Activated CD4-positive, alpha-beta T cell treated with anti-CD3 and anti-CD28 coated beads, Interleukin-2, amount 50 U/mL, for 48 hours (primary cell): ENCODE data around the gene SLC66A2.

Source experiments
- DNase-seq, 2 experiments: peaks; one replicate each; pipeline ENCODE4 v3.0.0-alpha.2; 2020

The SLC66A2 gene

DNA sequence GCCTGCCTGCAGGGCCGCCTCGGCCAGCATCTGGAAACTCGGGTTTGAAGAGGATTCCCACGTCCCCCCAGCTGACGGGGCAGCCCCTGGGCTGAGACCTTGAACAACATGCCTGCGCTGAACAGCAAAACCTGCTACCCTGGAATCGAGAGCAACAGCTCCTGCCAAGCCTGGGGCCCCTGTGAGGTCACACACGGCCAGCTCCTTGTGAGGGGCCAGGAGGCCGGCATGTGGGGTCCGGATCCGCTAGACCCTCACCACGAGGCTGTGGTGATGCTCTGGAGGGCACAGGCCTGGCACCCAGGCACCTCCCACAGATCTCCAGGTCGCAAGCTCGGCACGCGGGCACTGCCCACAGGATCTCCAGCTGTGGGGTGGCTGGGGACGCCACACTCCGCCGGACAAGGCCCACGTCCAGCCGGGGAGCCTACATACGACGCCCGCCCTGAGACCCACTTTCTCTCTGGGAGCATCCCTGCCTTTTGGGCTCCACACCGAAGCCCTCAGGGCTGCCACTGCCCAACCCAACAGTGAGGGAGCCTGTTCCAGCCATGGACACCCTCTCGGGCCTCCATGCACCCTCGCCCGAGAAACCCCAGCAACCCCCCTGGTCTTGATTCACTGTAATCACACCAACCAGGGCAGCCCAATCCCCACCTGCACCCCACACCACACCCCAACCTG lies 34.1 kb downstream of the SLC66A2 start:
- peak in 1 of 2 experiments; percentile 1 for DNase-seq

DNA sequence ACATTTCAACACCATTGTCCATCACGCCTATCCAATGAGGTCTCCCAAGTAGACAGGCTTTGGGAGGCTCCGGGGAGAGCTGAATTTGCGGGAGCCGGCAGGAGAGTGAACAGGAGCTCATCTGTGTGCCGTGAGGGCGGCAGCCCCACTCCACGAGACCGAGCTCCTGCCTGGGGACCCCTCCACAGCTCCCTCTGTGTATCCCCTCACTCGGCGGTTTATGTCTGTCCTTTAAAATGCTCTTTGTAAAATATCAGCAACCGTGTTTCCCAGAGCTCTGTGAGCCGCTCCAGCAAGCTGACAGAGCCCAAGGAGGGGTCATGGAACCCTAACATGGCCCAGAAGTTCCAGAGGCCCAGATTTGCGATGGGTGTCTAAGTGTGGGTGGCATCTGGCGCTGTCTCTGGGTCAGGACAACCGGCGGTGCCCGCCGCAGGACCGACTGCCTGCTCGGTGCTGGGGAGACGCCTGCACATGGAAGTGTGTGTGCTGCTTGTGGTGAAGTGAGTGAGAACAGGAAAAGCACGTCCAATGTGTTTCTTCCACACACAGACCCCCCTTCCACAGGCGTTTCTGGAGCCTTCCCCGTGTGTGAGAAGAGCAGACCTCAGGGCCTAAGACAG lies 34.8 kb downstream of the SLC66A2 start:
- DNase-seq: peak in 1 of 2 experiments; percentile 0

DNA sequence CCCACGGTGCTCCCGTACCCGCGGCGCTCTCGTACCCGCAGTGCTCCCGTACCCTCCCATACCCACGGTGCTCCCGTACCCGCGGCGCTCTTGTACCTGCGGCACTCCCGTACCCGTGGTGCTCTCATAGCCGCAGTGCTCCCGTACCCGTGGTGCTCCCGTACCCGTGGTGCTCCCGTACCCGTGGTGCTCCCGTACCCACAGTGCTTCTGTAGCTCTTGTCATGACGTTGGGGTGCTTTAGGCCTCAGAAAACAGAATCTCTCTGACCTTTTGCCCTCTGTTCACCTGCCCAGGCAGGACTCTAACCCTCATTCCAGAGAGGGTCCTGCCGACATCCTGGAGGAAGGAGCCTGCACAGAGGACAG lies 35.3 kb downstream of the SLC66A2 start:
- DNase-seq: peak in 1 of 2 experiments; percentile 1

DNA sequence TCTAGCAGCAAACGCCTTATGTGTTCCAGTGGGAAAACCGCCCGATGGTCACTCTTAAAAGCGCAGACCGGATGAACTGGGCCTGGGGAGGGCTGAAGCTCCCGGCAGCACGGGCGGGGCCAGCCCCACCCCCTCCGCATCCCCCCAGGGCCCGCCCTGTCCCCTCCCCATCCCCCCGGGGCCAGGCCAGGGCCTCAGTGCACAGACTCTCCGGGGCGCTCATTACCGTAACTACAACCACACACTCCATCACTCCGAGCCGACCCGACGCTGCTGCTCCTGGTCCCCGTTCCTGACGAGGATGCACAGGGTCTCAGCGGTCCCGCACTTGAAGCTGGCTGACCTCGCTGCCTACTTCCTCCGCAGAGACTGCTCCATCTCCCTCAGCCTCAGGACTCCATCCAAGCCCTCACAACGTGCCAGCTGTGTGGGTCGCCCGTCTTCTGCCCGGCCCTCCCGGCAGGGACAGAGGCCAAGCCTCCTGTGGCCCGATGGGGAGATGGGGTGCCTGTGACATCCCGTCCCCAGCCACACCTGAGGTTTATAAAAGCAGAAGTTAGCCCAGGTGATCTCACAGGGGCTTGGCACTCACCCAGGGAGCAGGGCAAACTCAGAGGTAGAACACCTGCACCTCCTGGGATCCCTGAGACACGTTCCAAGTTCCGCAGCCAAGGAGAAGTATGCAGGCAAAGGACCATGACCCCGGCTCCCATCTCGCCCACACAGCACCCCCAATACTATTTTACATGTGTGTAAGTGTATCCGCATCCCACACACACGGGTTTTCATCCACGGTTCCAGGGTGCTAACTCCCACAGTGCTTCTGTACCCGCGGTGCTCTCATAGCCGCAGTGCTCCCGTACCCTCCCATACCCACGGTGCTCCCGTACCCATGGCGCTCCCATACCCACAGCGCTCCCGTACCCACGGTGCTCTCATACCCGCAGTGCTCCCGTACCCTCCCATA lies 36.0 kb downstream of the SLC66A2 start:
- peak in 1 of 2 experiments; percentile 2 for DNase-seq

DNA sequence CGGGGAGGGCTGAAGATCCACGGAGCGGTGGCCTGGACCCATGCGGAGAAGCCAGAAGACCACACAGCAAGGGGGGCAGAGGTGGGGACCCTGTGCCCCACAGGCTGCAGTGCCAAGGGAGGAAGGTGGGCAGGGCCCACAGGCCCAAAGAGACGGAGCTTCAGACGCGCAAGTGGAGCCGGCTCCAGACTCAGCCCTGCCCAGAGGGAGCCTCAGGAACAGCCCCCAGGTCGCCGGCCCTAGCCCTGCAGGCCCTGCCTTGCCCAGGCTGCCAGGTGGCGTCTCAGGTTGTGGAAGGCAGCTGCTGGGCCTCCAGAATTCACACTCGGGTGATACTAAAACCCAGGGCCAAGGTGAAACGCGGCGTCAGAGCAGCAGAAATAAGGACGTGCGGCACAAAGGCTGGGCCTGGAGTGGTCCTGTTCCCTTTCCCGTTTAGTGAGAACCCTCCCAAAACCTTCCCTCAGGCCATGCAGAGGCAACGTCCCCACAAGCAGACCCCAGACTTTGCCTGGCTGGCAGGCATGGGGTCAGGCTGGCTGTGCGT lies 36.8 kb downstream of the SLC66A2 start:
- peak in 1 of 2 experiments; percentile 0 for DNase-seq

DNA sequence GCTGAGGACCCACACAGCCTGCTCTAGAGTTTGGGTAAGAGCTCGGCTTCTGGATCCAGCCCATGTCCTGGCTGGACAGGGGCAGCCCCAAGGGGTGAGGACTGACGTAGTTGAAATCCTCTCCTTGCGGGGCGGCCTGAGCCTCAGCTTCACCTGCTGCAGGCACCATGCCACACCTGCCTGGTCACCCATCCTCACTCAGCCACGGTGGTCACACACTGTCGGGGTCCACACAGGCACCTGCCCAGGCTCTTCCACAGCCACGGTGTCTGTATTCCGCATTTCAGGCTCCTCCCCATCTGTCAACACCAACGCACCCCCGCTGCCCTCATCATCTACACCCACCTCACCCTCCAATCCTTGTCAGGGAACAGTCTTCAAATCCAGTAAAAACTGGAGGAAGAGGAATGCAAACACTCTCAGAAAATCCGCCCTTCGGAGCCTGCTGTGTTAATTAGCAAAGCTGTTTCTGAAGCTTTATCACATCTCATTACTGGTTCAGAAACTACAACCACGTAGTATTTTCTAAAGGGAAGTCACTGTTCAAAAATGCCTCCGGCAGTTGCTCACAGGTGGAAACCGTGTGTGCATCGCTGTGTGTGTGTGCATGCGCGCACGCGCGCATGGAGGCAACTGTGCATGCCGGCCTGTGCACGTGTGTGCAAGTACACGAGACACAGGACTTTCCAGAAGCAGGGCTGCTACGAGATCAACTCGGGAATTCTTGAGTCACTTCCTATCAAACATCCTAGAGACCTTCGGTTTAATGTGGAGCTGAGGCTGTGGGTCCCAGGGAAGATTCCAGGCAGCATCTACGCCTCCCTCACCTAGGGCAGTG lies 38.2 kb downstream of the SLC66A2 start:
- peak in 1 of 2 experiments; percentile 1 for DNase-seq

DNA sequence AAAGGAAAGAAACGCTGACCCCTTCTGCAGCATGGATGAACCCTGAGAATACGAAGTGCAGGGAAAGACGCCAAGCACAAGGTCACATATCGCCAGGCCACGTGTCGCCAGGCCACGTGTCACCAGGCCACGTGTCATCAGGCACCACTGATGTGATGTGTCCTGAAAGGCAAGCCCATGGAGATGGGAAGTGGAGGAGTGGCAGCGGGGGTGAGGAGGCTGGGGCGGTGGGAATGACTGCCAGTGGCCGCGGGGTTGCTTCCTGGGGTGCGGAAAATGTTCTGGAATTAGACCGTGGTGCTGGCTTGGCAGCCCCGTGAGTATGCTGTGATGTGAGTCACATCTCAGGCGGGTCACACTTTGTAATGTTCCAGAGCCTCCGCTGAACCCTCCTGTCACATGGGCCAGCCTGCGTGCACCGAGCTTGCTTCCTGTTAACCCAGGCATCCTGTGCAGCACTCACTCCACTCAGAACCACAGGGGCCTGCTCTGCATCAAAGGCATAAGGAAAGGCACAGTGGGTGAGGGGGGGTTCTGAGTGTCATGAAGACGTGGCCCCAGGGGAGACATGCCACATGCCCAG lies 39.0 kb downstream of the SLC66A2 start:
- DNase-seq: peak in 1 of 2 experiments; percentile 21

DNA sequence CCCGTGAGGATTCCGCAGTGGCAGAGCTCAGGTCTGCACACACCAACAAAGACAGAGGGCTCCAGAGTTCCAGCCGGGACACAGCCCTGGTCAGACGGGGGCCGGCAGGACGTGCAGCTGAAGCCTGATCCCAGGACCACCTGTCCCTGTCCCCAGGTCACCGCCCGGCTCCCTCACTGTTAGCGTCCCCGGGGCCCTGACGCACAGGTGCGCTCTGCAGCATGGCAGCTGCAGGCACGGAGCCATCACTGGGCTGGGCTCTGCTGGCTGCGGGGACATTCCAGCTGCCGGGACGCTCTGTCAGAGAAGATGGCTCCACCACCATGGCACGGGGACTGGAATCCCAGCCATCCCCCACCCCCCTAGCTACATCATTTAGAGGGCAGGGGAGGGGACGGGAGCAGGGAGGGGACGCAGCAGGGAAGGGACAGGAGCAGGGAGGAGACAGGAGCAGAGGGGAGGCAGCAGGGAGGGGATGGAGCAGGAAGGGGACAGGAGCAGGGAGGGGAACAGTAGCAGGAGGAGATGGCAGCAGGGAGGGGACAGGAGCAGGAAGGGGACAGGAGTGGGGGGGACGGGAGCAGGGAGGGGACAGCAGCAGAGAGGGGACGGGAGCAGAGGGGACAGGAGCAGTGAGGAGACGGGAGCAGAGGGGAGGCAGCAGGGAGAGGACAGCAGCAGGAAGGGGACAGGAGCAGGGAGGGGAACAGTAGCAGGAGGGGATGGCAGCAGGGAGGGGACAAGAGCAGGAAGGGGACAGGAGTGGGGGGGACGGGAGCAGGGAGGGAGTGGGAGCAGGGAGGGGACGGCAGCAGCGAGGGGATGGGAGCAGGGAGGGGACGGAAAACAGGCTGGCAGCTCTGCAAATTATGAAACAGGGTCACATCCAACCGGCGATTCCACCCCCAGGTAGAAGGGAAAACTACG lies 39.8 kb downstream of the SLC66A2 start:
- DNase-seq: peak in 1 of 2 experiments; percentile 1

DNA sequence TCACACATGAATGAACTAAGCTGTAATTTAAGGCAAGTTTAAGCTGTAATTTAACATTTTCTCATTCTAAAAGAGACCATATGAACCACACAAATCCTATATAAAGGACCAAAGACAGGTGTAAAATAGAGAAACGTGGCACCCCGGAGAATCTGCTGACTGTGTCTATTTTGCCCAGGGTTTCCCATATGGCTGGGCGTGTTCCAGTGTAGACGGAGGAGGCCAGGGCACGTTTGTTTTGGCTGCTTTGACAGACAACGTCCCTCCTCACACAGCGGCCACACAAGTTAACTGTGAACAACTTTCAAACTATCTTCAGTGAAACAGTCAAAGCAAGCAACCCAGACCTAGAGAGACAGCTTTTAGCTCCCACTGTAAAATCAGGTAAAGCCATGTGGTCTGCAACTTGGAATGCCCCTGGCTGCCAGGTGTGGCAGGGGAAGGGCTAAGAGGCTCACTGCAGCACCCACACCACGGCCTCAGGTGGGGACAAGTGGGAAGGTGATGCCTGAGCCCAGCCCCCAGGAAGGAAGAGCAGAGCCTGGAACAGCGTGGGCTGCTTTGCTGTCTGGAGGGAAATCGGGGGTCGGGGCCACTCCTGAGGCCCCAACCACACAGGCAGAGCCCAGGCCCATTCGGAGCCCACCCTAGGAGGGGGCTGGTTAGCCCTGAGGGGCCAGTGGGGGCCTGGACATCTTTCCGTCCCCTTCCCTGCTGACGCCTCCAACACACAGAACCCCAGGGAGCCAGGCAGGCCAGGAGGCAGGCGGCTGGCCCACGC lies 40.7 kb downstream of the SLC66A2 start:
- peak in 1 of 2 experiments; percentile 1 for DNase-seq

DNA sequence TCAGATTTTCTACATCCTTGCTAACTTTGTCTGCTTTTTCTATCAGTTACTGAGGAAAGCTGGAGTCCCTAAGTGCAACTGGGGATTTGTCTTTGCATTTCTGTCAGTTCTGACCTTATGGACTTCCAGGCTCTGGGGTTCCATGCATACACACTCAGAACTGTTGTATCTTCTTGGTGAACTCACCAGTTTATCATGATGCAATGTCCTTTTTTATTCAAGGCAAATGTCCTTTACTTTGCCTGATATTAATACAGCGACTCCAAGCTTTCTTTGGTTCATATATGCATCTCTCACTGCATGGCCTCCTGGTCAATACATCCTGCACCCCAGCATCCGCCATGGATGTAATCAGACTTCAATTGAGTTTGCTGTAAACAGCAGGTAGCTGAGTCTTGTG lies 44.7 kb downstream of the SLC66A2 start:
- no peak for DNase-seq

DNA sequence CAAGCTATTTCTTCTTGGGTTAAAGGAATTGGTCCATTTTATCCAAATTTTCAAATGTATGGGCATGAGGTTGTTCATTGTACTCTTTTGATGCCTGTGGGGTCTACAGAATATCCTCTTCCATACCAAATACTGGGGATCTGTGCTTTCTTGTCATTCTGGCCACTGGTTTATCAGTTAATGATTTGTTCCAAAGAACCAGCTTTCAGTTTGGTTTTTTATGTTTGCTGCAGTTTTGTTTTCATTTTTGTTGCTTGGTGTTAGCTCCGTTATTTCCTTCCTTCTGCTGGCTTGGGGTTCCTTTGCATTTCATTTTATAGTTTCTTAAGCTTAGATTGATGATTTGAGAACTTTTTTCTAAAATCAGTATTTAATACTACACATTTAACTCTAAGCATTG lies 45.5 kb downstream of the SLC66A2 start:
- DNase-seq: no peak

DNA sequence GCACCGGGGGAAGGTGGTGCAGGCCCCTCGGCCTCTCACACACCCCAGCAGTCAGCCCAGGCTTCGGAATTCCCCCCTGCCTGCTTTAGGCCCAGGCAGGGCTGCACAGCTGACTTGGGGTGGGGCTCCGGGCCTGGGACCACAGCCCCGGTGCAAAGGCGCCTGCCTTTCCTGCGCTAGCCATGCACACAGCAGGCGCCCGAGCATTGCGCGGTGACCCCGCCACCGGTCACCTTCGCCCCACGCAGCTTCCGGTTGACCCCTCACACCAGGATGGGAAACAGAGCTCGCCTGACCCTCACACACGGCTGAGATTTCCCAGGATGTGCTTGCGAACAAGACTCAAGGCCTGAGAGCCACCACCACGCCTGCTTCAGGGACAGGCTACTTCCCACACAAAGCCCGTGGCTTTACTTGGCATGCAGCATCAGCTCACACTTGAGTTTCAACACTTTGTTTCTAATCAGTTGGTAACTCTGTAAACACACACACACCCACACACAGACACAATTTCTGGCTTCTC lies 46.0 kb downstream of the SLC66A2 start:
- DNase-seq: peak in 1 of 2 experiments; percentile 8

DNA sequence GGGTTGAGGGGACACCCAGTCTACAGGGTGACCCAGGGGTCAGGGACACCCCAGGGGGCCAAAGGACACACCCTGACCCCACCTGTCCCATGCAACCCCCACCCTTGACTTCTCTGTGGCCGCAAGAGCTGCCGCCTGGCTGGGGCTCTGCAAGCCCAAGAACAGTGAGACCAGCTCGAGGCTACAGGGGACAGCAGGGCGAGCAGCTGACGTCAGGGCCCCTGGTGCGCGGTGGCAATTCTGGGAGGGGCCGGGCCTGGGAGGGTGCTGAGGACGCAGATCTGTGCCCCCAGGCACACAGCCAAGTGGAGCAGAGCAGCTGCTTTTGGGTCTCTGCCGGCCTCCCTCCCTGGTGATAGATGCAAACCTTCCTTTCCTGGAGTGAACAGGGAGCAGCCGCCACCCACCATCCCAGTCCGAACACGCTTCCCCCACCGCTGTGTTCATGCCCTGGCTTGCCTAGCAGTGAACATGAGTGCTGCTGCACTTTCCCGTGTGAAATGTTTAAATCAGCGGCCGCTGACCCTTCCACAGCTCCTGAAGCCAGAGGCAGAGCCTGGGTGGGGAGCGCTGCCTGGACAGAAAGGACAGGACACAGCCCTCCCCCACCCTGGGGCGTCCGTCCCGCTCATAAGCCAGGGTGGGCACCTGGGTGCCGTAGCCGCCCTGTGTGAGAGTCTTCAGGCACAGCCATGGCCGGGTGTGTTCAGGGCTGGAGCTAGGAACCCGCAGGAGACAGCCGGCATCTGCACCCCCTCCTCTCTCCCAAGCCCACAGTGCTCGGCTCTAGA lies 46.9 kb downstream of the SLC66A2 start:
- peak in 1 of 2 experiments; percentile 2 for DNase-seq

DNA sequence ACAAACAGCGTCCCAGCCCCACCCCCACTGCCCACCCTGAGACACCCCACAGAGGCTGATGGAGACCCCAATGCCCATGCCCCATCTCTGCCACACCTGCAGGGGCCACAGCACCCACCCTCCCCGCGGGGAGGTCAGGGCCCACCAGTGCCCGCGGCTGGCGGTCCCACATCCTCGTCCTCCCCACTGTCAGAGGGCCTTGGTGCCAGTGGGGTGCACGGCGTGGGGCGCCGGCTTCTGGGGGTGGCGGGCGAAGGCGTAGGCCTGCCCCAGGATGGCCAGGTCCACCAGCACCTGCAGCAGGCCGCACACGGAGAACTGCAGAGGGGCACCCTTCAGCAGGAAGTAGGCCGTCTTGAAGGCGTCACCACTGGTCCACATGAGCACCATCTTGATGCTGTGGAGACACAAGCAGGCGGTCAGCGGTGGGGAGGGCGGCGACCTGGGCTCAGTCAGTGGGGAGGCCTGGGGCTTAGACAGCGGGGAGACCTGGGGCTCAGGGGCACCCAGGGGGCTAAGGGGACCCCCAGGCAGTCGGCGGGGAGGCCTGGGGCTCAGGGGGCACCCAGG lies 47.6 kb downstream of the SLC66A2 start:
- DNase-seq: peak in 1 of 2 experiments; percentile 0

DNA sequence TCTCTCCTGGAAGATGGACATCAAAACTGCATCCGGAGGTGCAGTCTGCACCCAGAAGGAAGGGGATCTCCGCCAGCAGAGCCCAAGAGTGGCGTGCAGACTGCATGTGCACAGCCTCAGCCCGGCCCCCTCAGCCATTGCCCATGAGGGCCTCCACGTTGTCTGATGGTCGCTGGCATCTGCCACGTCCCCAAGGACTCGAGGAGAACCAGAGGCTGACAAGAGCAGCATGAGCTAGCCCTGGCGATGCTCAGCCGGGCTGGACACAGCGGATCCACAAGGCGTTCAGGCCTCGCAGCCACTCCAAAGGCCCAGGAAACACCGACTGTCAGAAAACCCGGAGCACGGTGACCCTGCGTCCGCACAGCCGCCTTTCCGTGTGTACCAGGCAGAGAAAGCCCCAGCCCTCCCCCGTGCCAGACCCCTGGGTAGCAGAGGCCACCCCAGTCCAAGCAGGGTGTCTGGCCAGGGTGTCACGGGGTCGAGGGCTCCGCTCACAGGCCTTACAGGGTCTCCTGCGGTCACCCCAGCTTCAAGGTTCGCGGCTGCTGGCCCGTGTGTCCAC lies 48.3 kb downstream of the SLC66A2 start:
- no peak for DNase-seq

DNA sequence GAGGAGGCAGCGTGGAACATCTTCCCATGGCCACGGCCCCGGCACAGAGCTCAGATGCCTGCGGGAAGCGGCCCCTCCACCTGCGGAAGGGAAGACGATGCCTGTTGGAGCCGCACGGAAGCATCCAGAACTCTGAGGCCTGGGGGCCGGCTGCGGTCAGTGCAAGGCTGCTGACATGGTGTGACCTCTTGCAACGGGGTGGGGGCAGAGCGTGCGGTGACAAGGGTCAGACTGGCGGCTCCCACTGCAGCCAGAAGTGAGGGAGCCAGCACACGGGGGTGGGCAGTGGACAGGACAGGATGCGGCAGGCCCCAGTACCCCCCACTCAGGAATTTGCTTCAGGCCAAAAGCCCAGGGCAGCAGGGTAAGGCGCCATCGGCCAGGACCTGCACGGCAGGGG lies 48.8 kb downstream of the SLC66A2 start:
- DNase-seq: peak in 1 of 2 experiments; percentile 1

DNA sequence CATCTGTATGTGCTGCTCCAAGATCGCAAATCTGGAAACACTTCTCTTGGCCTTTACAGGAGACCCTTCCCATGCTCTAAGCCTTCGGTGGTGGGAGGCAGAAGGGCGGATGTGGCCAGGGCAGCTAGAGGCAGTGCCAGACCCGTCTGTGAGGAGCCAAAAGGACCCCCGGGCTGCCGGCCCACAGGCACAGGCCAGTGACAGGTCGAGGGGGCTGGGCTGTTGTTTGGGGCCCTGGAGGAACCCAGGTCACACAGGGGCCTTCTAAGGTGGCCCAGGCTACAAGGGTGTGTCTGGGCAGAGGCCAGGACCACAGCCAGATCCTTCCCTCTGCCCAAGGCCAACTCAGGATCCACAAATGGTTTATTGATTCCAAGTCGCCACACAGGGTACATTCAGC lies 49.4 kb downstream of the SLC66A2 start:
- peak in 1 of 2 experiments; percentile 1 for DNase-seq

DNA sequence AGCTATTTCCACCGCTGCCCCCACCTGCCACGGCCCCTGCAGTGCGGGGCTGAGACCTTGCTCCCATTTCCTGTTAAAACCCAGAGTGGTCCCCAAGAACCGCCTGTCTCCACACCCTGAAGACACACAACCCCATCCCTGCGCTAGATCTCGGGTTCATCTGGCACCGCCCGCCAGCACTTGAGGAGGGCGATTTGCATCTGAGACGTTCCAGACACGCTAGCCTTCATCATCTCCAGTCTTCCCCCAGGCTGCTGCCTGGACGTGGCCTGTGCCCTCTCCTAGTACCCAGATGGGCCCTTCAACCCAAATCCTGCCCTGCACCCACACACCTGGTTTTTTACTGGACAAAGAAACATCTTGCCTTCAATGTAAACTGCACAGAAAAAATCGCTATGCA lies 49.8 kb downstream of the SLC66A2 start:
- DNase-seq: peak in 1 of 2 experiments; percentile 1
